K562 (cell line): ENCODE data around the gene USHBP1. TPM values are rescaled to one million over a fixed set of nuclear protein-coding genes. Genes with fewer than 3 reads are reported as not detected.
A peak's percentile ranks its signal among the peaks of the same experiment; 100 is the strongest.

Experiments used
- ARID4B ChIP-seq: sonication (generic); formaldehyde crosslinking; IDR thresholded peaks from 2 replicates; pipeline ENCODE4 v1.8.0; 2022; ENCODE audit warnings: mild to moderate bottlenecking, missing genetic modification reagents
- CREB1 ChIP-seq, 2 experiments: sonication (generic) in 1 of 2; formaldehyde crosslinking in 1 of 2; IDR thresholded peaks; 2 replicates each; pipeline versions ENCODE4 v1.6.1 to v1.8.0; 2012 to 2022; ENCODE audit warnings: inconsistent platforms in 1 of 2, mild to moderate bottlenecking in 1 of 2, missing genetic modification reagents in 1 of 2, moderate library complexity in 1 of 2
- CTCFL ChIP-seq: IDR thresholded peaks from 2 replicates; pipeline ENCODE4 v1.6.1; 2011; ENCODE audit warnings: borderline replicate concordance, low read depth, mild to moderate bottlenecking, moderate library complexity, low read length; ENCODE audit not compliant: insufficient read depth, poor library complexity, severe bottlenecking
- DACH1 ChIP-seq: fragments of 450-650 bp; IDR thresholded peaks from 2 replicates; pipeline ENCODE4 v1.6.1; 2018; ENCODE audit not compliant: partially characterized antibody
- ESRRA ChIP-seq: fragments of 450-650 bp; IDR thresholded peaks from 2 replicates; pipeline ENCODE4 v1.6.1; 2014; ENCODE audit warnings: low read depth, mild to moderate bottlenecking, moderate library complexity, borderline replicate concordance
- EWSR1 ChIP-seq: fragments of 450-650 bp; IDR thresholded peaks from 2 replicates; pipeline ENCODE4 v1.6.1; 2018; ENCODE audit warnings: borderline replicate concordance, mild to moderate bottlenecking, low read depth, moderate library complexity; ENCODE audit not compliant: partially characterized antibody
- HINFP ChIP-seq: fragments of 450-650 bp; conservative IDR thresholded peaks from 2 replicates; pipeline ENCODE4 v1.6.1; 2016; ENCODE audit warnings: missing genetic modification characterization, low read depth, mild to moderate bottlenecking, control low read depth, missing compliant biosample characterization
- MTA3 ChIP-seq: fragments of 450-650 bp; formaldehyde crosslinking; IDR thresholded peaks from 2 replicates; pipeline ENCODE4 v1.6.1; 2017; ENCODE audit warnings: mild to moderate bottlenecking, borderline replicate concordance
- NR1H2 ChIP-seq: sonication (generic); formaldehyde crosslinking; IDR thresholded peaks from 2 replicates; pipeline ENCODE4 v1.4.0; 2020; ENCODE audit warnings: mild to moderate bottlenecking, missing genetic modification reagents
- RCOR1 ChIP-seq, 2 experiments: IDR thresholded peaks; 2 replicates each; pipeline ENCODE4 v1.6.1; 2012; ENCODE audit warnings: low read depth in 2 of 2, low read length in 2 of 2, borderline replicate concordance in 1 of 2, improper control_type of control experiment in 1 of 2
- SMAD2 ChIP-seq: fragments of 150-350 bp; IDR thresholded peaks from 2 replicates; pipeline ENCODE4 v1.6.1; 2014; ENCODE audit warnings: low read depth, mild to moderate bottlenecking, low read length
- SNIP1 ChIP-seq: fragments of 450-650 bp; IDR thresholded peaks from 2 replicates; pipeline ENCODE4 v1.7.1; 2017; ENCODE audit warnings: low read depth, mild to moderate bottlenecking
- U2AF1 ChIP-seq: fragments of 200-400 bp; formaldehyde crosslinking; optimal IDR thresholded peaks from 2 replicates; pipeline ENCODE3; 2017; ENCODE audit warnings: mild to moderate bottlenecking, low read depth, low read length, moderate library complexity
- ZBTB2 ChIP-seq: fragments of 450-650 bp; IDR thresholded peaks from 2 replicates; pipeline ENCODE4 v1.6.1; 2016; ENCODE audit warnings: antibody characterized with exemption
- ZNF197 ChIP-seq: fragments of 200-800 bp; sonication (Bioruptor generic); IDR thresholded peaks from 2 replicates; pipeline ENCODE4 v1.6.1; 2016; ENCODE audit warnings: low read depth, missing genetic modification characterization, missing compliant biosample characterization
- ZNF444 ChIP-seq: fragments of 250-450 bp; sonication (Bioruptor Pico); IDR thresholded peaks from 2 replicates; pipeline ENCODE4 v1.4.0; 2020; ENCODE audit warnings: mild to moderate bottlenecking, moderate library complexity
- ZNF766 ChIP-seq: fragments of 200-800 bp; sonication (Bioruptor generic); conservative IDR thresholded peaks from 2 replicates; pipeline ENCODE4 v1.6.1; 2016; ENCODE audit warnings: missing genetic modification characterization, missing compliant biosample characterization
- polyA plus RNA-seq, 8 experiments: library from polyadenylated mRNA; depleted of rRNA in 4 of 8; stranded (reverse) in 5 of 8; unstranded in 3 of 8; fragments of >200 nt; fragmentation: Nextera tagmentation in 2 of 8; fragmentation: Illumina TruSeq in 1 of 8; extraction: Ambion mirVana in 2 of 8; extraction: Trizol in 1 of 8; gene quantifications; 2 replicates each; pipeline versions ENCODE4 v1.2.1 to v1.2.3, GENCODE V29; 2011 to 2014; ENCODE audit warnings: inconsistent platforms in 1 of 8, missing spikeins in 1 of 8
- total RNA-seq, 7 experiments: library from RNA; depleted of rRNA in 6 of 7; stranded (reverse); fragments of >200 nt in 6 of 7; fragmentation: Illumina TruSeq in 2 of 7; extraction: Trizol in 2 of 7; gene quantifications; 2 replicates each; pipeline versions ENCODE4 v1.2.1 to v1.2.3, GENCODE V29; 2011 to 2021; ENCODE audit warnings: low replicate concordance in 1 of 7

Gene USHBP1
- total and polyA plus RNA-seq, 9 of the 15 experiments (the other 6 are each of a cell fraction or from before 2014, with no cell fraction given), result 0.03 to 0.10 (median 0.05) TPM; not detected in 5

GRCh38 chr19:17309198-17309964 is 44.8 kb upstream of the USHBP1 start, which contains the start of gene DDA1 (continued):
- TF ChIP-seq ZBTB2 (0 out of 2 replicates have a peak, but pooled peaks have one; percentile 56), HINFP (tag) (peak; percentile 99), ZNF766 (CRISPR knock-in tag) (no peak), ZNF444 (no peak), CREB1 (IDR thresholded peaks at IDR 0.05) (0 out of 2 replicates have a peak, but pooled peaks have one; percentile 53), CREB1 (CRISPR knock-in tag; IDR thresholded peaks at IDR 0.05) (peak; percentile 77), SNIP1 (no peak), ZNF197 (CRISPR knock-in tag) (peak; percentile 45; the same call in 1 of the 2 replicates), U2AF1 (no peak), CTCFL (no peak), SMAD2 (no peak), MTA3 (peak; percentile 75; the same call in 1 of the 2 replicates), RCOR1 (IDR thresholded peaks at IDR 0.05; ENCODE audit: borderline replicate concordance in 1 of 2, low read depth in 2 of 2, low read length in 2 of 2) (no peak), EWSR1 (no peak), ESRRA (peak; percentile 81; the same call in 1 of the 2 replicates), DACH1 (no peak), NR1H2 (no peak), ARID4B (peak; percentile 84)
